Measurements from ENCODE around the gene PTPRJ. TPM values are rescaled to one million over a fixed set of nuclear protein-coding genes. Genes with fewer than 3 reads are reported as not detected.

PTPRJ gene
- total and polyA plus RNA-seq, 10 donors = 6.4 to 135 (median 74.6) TPM

DNA sequence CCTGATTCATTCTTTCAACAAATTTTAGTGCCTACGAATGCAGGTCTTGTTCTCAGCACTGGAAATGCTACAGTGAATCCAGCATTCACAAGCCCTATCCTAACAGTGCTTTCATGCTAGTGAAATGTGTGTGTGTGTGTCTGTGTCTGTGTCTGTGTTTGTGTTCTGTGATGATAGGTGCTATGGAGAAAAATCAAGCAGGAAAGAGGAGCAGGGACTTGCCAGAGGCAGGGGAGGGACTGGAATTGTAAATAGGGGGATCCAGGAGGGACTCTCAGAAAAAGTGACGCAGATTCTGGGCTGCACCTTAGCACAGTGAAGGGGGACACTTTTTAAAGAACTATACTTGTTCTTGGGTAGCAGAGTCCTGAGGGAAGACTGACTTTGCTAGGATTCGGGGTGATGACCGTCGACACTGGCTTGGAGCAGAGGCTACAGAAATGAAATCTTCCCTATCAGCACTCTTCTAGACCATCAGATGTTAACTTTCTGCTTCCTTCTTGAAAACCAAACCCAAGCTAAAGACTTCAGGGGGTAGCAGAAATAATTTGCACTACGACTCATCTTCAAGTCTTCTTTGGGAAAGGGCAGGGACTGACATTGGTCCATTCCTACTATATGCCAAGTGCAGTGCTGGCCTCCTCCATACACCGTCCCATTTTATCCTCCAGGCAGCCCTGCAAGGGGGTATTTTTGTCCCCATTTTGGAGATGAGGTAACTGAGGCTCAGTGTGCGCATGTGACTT lies 39.3 kb upstream of the PTPRJ start:
- Histone ChIP-seq H3K4me1 (peaks cover 7 to 63% (median 37%) of the 10 kb centered on the region in 6 donors), H3K27ac (peak overlapping the region in 1 of 8 donors; percentile 30), H3K27me3 (replicated peaks in 1 of 7) (no peaks in the 10 kb centered on the region), H3K36me3 (no peaks in the 10 kb centered on the region), H3K9me3 (no peaks in the 10 kb centered on the region), H3K4me3 (no peak overlapping the region)
- intact Hi-C loops (cut with DNase I; ENCODE audit: low total_unique reads) = no loop called here
- DNase-seq = no peak
- WGBS, 5 donors = 87 to 95% (median 91%) methylated on average over 8 of the region's 8 CpGs
- TF ChIP-seq POLR2AphosphoS5 (IDR thresholded peaks at IDR 0.05) (no peak), POLR2A (IDR thresholded peaks at IDR 0.05) (no peak)
- TF ChIP-seq, protein P1, sequence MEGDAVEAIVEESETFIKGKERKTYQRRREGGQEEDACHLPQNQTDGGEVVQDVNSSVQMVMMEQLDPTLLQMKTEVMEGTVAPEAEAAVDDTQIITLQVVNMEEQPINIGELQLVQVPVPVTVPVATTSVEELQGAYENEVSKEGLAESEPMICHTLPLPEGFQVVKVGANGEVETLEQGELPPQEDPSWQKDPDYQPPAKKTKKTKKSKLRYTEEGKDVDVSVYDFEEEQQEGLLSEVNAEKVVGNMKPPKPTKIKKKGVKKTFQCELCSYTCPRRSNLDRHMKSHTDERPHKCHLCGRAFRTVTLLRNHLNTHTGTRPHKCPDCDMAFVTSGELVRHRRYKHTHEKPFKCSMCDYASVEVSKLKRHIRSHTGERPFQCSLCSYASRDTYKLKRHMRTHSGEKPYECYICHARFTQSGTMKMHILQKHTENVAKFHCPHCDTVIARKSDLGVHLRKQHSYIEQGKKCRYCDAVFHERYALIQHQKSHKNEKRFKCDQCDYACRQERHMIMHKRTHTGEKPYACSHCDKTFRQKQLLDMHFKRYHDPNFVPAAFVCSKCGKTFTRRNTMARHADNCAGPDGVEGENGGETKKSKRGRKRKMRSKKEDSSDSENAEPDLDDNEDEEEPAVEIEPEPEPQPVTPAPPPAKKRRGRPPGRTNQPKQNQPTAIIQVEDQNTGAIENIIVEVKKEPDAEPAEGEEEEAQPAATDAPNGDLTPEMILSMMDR (IDR thresholded peaks at IDR 0.05 in 8 of 11, conservative IDR thresholded peaks at IDR 0.05 in 3 of 11) = no peak

DNA sequence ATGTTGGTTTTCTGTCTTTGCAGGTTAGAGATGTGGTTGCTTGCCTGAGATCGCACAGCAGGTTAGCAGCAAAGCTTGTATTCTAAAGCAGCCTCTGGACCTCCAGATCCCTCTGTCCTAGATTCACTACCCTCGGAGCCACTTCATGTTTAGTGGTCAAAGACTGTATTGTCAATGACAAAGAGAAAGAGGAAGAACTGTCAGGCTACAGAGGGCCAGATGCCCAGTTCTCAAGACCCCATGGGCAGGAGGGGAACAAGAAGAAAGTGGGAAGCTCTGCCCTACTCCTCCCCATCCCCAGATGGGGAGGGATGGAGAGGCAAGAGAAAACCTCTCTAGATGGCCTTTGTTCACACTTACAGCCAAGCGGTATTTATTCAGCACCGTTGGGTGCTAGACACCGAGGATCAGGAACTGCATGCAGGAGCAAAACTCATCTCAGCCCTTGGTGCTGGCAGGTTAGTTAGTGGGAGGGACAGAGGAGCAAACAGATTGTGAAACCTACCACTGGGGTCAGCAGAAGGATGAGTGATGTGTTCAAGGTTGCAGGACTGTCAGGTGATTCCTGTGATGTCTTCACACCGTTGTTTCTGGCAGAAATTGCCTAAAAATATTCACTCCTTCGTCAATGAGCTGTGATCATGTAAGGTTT lies 38.3 kb upstream of the PTPRJ start:
- DNase-seq = no peak
- peaks cover 14 to 65% (median 43%) of the 10 kb centered on the region in 6 donors for H3K4me1 ChIP-seq
- intact Hi-C loops (cut with DNase I; ENCODE audit: low total_unique reads) = no loop called here
- no peaks in the 10 kb centered on the region for H3K27me3 ChIP-seq (replicated peaks in 1 of 7)
- H3K27ac ChIP-seq = peak overlapping the region in 2 of 8 donors; percentile 30 to 52
- WGBS, 5 donors = 56 to 81% (median 65%) methylated on average over 7 of the region's 7 CpGs
- H3K4me3 ChIP-seq = peak overlapping the region in 1 of 8 donors; percentile 10
- H3K9me3 ChIP-seq = no peaks in the 10 kb centered on the region
- TF ChIP-seq, protein P1 (IDR thresholded peaks at IDR 0.05 in 8 of 11, conservative IDR thresholded peaks at IDR 0.05 in 3 of 11) = no peak
- no peak for TF ChIP-seq POLR2AphosphoS5 (IDR thresholded peaks at IDR 0.05)
- TF ChIP-seq POLR2A (IDR thresholded peaks at IDR 0.05) = no peak
- H3K36me3 ChIP-seq = no peaks in the 10 kb centered on the region

DNA sequence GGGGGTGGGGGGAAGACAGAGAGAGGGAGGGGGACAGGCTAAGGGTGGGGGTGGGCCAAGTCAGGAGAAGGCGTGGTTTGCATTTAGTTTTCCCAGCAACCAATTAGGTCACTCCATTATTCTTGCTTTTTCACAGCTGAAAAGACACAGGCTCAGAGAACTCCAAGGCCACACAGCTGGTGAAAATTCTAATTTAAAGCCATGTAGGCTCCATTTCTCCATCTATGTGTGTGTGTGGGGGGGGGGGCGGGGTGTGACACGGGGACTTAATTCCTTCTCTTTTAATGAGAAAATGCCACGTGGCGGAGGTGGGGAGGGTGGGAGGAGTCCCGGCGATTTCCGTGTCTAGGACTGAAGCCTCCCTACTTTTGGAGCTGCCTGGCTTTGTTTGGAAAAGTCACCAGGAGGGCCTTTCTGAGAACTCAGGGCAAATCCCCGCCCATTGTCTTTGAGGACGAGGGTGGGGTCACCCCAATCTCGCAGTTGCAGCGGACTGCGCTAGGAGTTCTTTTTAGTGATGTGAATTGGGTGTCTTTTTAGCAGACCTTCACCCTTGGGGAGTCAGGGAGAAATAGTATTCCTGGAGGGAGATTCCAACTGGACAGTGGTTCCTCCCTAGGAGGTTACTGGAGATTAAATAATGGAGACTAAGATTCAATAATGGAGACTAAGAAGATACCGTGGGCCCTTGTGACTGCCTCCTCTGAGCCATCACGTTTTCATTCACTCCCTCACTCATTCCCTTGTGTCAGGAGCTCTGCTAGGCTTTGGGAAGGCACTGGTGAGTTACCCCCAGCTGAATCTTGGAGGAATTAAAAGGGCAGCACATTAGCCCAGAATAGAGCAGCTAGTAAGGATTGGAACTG lies 36.4 kb upstream of the PTPRJ start:
- Histone ChIP-seq H3K27me3 (replicated peaks in 1 of 7) (no peaks in the 10 kb centered on the region), H3K4me1 (peaks cover 8 to 65% (median 46%) of the 10 kb centered on the region in 6 donors), H3K36me3 (no peaks in the 10 kb centered on the region), H3K27ac (no peak overlapping the region), H3K9me3 (no peaks in the 10 kb centered on the region), H3K4me3 (no peak overlapping the region)
- DNase-seq = no peak
- intact Hi-C loops (cut with DNase I; ENCODE audit: low total_unique reads) = no loop called here
- WGBS, 5 donors = 82 to 91% (median 86%) methylated on average over 15 of the region's 15 CpGs
- no peak for TF ChIP-seq POLR2A (IDR thresholded peaks at IDR 0.05)
- TF ChIP-seq POLR2AphosphoS5 (IDR thresholded peaks at IDR 0.05) = no peak
- TF ChIP-seq, protein P1 (IDR thresholded peaks at IDR 0.05 in 8 of 11, conservative IDR thresholded peaks at IDR 0.05 in 3 of 11) = no peak
